ENCODE results near the gene ZMYND15.

The ZMYND15 gene

DNA sequence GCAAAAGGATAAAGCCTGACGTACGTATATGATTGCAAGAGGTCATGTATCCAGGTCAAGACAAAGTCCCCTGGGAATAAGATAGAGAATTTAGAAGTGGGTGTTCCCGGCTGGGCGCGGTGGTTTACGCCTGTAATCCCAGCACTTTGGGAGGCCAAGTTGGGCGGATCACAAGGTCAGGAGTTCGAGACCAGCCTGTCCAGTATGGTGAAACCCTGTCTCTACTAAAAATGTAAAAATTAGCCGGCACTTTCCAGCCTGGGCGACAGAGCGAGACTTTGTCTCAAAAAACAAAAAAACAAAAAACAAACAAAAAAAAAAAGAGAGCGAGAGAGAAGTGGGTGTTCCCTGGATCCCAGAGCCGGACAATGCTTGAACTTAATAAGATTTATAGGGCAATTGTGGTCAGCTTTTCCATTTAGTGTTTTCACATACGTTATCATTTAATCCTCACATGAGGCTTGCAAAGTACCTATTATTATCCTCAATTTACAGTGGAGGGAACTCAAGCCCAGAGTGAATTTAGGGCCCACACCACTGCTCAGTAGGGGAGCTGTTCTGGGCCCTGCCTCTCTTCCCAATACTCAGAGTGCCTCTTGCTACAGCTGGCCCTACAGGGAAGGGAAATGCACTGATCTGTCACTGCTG, 48.6 kb downstream of the ZMYND15 start:
- no peak for DNase-seq

DNA sequence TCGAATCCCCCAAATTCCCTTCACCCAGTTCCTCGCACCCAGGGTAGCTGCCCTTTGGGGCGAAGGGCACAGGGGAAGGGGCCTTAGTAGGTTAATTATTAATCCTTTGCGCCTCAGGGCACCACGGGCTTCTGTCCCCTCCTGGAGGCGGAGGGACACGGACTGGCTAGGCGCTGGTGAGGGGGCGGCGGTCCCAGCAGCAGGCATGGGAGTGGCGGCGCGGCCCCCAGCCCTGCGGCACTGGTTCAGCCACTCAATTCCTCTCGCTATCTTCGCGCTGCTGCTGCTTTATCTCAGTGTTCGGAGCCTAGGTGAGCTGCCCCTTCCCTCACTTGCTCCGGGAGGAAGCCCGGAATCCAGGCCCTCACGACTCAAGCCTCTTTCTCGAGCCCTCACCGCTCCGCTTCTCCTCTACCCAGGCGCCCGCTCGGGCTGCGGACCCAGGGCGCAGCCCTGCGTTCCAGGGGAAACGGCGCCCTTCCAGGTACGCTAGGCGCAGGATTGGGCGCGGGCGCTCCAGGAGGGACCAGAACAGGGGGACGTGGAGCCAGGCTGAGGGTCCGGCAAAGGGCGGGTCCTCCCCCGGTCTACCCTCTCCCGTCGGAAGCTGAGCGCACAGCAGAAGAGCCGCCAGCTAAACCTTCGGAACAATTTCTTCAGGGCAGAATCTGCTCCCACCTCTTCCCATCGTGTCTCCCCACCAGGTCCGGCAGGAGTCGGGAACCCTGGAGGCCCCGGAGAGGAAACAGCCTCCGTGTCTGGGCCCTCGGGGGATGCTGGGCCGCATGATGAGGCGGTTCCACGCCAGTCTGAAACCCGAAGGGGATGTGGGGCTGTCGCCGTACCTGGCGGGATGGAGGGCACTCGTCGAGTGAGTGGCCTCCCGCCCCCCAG, 49.4 kb downstream of the ZMYND15 start, which contains the start of gene GLTPD2:
Gene GLTPD2 (plus strand): TSS at position 158 of the 894 bp plus-strand sequence. CDS start 48 bp downstream, at position 206.
- no peak for DNase-seq

DNA sequence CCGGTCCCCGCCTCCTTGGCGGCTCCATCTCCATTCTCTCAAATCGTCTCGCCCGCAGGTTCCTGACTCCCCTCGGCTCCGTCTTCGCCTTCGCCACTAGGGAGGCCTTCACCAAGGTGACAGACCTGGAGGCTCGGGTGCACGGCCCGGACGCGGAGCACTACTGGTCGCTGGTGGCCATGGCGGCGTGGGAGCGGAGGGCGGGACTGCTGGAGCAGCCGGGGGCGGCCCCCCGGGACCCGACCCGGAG, 50.0 kb downstream of the ZMYND15 start:
- no peak for DNase-seq

DNA sequence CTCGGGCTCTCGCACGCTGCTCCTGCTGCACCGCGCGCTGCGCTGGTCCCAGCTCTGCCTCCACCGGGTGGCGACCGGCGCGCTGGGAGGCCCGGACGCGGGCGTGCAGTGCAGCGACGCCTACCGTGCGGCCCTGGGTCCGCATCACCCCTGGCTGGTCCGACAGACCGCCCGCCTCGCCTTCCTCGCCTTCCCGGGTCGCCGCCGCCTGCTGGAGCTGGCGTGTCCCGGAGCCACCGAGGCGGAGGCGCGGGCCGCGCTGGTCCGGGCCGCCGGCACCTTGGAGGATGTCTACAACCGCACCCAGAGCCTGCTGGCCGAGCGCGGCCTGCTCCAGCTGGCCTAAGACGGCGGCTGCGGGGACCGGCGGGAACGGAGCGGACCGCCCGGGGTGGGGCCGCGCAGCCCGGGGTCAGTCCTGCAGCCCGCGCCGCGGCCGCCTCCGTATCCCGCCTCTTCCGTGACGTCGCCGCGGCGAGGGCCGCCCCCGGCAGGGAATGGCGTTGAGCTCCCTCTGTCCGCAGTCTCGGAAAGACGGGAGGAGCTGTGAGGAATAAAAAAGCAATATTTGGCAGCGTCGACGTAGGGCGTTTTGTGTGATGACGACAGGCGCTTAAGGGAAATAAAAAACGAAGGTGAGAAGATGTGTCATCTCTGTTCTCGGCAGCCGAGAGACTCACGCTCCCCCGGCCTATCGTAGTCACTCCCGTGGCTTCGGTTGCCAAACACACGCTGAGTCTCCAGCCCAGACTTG, 50.5 kb downstream of the ZMYND15 start:
- peak; percentile 48 for DNase-seq

DNA sequence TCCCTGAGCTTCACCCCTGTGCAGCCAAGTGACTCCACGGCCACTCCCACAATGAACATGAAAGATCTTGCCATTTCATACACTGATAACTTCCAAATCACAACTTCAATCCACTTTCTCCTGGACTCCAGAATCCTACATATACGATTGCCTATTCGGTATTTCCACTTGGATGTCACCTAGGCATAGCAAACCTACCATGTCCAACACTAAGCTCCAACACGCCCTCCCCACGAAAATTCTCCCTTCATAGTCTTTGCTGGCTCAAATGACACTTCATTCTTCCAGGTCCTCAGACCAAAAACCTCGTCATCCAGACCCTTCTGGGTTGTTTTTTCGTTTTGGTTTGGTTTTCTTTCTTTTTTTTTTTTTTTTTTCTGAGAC, 51.1 kb downstream of the ZMYND15 start:
- no peak for DNase-seq

DNA sequence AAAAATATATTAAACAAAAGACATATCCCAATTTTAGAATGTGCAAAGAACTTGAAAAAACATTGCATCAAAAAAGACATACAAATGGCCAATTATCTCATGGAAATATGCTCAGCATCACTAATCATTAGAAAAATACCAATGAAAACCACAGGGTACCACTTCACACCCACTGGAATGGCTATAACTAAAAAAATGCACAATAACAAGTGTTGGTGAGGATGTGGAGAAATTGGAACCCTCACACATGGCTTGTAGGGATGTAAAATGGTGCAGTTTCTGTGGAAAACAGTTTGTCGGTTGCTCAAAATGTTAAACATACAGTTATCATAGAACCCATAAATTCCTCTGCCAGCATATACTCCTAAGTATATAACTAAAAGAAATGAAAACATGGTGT, 55.5 kb downstream of the ZMYND15 start:
- no peak for DNase-seq
